GM18861 (cell line): ENCODE data around the gene SLC6A20.

Source experiments
- ATAC-seq: cut with Tn5 transposase; IDR thresholded peaks from one replicate; pipeline ENCODE4 v1.9.1; 2021; ENCODE audit not compliant: unreplicated experiment

SLC6A20 gene

DNA sequence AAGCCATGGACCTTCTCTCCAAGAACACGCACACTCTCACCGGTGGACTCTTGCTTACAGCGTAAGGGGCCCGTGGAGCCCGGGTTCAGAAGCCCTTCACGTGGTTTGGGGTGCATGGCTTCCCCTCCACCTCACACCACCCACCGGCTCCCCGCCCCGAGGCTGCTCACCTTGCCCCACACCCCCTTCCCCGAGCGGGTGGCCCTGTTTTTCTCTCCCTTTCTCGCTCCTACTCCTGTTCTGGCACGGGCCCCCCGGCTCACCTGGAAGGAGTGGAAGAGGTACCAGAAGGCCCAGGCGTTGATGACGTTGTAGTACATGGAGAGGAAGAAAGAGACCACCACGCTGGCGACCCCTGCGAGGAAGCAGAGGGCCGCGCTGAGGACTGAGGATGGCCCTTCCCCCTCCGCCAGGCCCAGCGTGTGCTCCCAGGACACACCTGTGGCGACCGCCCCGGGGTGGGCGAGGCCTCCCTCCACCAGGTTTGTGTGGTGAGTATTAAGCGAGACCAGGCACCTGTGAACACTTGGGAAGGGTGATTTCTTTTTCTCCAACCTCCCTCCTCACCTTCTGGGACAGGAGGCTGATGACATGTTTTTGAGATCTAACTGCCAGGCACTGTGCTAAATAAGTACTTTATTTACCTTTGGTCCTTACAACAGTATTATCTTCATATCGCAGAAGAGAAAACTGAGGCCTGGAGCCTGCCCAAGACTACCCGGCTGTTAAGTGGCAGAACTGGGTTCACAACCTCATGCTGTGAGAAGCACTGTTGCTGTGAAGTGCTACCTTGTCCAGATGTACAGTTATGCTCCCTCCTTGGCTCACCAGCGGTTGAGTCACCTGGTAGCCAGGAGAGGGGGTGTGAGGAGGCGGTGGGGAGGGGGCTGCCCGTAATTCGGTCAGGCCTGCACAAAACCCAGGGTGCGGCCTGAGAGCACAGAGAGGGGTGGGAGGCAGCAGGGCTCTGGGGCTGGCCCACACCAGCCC lies 16.3 kb downstream of the SLC6A20 start:
- ATAC-seq: no peak

DNA sequence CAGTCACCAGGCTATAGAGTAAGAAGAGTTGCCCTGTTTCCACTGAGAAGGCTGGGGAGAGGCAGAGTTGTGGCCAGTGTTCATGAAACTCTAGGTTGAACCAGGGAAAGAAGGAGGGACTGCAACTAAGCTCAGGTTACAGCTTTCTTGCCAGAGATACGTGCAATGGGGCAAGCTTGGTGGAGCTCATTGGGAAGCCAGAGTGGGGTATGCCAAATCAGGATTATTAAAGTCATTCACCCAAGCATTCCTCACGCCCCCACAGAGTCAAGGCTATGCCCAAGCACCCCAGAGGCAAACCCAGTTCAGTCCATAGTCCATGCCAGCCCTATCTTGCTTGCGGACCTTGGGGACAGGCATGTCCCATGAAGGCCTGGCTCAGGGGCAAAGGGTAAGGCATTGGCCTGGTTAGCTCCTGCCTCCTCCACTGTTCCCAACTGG lies 17.6 kb downstream of the SLC6A20 start:
- ATAC-seq: no peak

DNA sequence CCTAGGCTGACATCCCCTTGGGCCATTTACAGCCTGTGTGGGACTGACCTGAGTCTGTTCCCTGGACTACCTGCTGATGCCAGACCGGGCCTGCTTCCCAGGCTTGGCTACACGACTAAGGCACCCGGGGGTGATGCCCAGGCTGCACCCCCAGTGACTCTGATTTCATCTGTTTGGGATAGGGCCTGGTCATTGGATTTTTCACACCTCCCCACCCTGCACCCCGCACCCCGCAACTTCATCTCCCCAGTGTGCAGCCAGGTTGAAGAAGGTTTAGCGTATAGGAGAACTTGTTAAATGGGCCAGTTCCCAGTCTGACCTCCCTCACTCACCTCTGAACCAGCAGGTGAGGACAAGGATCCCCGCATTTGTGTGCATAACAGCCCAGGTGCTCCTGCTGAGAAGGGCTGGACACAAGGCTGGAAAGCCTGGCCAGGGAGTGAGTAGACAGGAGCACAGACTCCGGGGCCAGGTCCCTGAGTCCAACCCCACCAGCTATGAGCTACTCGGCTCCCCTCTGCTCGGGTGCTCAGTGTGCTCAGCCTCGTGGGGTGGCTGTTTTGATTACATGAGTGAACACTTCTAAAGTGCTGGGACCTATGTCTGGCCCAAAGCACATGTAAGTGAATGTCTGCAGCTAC lies 18.5 kb downstream of the SLC6A20 start:
- no peak for ATAC-seq

DNA sequence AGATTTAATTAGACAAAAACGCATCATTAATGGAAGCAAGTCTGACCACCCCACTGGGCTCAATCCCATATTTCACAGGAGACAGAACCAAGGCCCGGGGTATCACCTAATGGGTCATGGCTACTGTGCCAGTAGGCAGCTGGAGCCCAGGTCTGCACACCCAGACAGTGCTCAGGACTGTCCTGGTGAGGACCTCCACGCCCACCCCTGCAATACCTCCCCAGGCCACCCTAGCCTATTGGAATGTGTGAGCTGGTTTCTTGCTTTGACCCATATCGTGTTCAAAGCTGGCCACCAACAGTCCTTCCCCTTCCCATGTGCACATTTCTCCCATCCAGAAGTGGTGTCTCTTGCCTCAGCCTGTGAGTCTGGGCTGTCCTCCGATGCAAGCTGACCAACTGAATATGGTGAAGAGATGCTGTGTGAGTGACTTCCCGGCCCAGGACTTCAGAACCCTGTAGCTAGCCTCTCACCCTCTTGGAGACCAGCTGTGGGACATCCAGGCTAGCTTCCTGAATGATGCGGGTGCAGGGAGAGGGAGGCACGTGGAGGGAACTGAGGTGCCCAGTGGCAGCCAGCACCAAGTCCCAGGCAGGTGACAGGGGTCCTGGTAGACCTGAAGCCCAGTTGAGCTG lies 19.1 kb downstream of the SLC6A20 start:
- no peak for ATAC-seq

DNA sequence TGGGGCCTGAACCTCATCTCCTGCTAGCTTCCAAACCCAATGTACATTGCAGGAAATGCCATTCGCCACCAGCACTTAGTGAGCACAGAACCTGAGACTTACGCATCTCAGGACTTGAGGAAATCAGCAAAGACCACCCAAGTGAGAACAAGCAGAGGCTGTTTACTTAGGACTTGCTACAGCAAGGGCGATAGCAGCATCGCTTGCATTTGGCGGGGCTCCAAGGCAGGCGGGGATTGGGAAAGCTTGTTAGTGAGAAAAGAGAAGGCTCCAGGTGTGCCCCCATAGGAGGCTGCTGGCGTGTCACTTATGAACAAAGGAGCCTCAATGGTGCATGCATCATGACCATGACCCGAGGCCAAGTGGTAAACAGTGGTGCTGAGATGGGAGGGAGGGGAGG lies 19.7 kb downstream of the SLC6A20 start:
- no peak for ATAC-seq

DNA sequence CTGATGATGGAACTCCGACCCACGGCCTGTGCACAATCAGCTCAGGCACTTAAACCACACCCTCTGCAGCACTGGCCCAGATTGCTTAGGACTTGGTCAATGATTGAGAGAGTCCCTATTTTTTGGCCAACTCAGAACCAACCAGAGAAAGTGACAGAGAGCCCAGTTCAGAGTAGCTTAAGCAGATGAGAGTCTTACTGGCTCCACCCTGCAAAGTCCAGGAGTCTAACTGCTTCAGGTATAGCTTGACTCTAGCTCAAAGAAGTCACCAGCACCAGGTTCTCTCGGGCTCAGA lies 20.1 kb downstream of the SLC6A20 start:
- ATAC-seq: no peak

DNA sequence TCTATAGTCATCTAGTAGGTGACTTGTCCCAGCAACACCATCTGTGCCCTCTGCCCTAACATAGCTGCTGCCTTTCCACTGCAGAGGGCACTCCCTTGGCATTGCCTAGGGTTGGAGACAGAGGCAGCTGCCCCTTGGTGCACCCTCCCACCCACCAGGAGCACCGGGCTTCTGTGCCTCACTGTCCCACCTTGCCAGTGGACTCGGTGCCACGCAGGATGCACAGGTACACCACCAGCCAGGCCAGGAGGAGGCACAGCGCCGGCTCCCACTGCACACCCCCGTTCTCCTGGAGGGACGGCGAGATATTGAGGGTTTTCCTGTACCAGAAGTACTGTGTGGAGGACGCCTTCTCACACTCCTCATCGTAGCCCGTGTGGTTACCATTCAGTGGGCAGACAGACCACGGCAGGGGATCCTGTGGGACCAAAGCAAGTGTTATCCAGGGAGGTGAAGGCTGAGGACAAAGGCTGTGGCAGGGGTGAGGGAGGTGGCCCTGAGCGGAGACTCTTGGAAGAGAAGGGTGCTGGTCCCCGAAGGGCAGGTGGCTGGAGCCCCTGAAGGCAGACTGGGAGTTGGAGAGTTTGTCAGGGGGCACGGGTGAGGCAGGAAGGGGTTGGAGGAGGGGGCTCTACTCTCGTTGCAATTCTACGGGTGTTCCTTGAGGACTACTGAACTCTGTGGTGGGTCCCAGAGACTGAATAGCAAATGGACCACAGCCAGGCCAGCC lies 20.6 kb downstream of the SLC6A20 start:
- ATAC-seq: no peak

DNA sequence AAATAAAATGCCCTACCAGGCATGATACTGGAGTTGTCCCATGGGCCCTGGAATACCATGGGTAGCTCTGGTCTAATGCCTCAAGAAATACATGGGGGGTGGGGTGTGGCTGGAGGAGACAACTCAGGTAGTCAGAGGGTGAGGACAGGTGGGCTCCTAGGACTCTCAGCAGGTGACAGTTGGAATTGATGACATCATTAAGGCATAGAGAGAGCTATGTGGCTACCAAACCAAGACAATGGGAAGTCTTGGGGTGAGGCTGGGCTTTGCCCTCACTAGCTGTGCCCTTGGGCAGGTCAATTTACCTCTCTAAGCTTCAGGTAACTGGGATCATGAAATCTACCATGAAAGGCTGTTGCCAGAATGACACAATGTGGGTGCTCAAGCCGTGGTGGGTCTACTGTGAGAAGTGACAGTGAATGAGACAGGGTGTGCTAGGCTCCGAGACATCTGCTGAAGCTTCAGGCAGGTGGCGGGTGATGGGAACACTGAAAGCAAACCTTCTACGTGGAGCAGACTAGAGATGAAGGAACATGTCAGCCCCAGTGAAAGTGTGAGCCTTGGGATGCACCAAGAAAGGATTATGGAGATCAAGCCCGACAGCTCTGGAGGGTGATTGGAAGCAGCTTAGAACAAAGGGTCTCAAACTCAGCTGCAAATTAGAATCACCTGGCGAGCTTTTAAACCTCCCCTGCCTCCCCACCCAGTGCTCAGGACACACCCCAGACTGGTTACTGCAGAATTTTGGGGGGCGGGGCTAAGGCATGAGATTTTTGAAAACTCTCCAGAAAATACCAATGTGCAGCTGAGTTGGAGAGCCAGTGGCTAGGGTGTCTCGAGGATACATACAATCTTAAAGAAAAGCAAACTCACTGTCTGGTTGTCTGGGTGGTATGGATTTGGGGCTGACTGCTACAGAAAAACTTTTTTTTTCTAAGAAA lies 21.5 kb downstream of the SLC6A20 start:
- ATAC-seq: no peak

DNA sequence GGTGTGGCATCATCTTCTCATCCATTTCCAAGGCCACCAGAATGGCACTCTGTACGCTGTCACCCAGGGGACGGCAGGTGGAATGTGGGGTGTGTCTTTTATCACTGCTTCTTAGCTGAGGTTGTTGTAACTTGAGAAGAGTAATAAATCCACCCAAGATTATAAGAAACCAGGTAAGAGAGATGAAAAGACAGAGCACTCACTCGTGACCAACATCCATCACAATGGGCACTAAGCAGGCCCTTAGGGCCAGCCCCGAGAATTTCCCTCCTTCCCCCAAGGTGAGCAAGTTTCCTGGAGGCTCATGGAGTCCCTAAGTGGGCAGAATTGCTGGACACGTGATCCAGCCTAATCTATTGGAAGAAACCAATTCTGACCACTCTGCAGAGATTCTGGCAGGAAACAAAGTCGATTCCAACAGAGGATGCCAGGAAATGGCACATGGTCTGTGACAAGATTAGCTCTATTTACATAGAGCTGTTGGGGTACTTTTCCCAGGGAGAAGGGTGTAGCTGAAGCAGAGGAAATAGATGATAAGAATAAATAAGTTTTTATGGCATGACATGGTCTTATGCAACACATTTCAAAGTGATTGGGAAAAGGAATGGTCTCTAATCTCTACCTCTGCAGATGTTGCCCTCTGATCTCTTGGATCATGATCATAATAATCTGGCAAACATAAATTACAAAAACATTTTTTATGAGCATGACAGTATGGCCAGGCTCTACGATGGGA lies 22.5 kb downstream of the SLC6A20 start:
- no peak for ATAC-seq

DNA sequence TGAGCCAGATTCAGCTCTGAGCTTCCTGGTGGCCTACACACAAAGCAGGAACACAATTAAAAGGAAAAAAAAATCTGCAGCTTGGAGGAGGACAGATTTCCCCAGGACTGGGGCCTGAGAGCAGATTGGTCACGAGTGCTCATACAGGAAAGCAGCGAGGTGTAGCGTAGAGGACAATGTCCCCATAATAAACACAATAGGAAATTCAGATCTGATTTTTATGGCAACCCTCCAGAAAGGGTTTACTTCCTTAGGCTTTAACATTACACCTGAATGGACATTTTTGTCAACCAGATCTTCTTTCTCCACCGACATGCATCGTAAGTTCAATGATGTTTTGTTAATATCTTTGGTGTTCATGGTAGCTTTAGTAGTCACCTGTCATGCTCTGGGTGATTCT lies 23.3 kb downstream of the SLC6A20 start:
- no peak for ATAC-seq

DNA sequence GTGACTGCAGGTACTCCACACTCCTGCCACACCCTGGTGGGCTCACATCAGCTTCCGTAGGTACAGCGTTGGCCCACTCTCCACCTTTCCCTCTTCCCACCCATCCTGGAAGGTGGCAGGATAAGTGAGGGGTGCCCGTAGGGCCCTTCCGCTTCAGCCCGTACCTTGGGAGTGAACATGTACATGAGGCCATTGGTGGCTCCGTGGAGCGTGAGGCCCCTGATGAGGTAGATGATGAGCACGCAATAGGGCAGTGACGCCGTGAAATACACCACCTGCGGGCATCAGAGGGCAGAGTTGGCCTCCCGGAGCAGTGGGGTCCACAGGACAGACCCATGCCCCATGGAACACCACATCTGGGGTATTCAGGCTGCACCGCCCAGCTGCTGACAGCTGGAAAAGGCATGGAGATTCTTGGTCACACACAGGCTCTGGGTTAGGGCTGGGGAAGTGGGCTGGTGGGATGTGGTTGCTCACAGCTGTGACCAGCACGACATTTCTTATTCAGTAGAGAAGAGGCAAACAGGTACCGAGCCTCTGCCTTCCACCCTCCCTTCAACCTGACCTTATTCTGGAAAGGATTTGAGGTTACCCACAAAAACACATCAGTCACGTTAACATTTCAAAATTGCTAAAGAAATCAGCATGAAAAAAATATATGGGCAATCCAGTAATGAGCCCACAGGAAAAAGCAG lies 23.8 kb downstream of the SLC6A20 start:
- no peak for ATAC-seq

DNA sequence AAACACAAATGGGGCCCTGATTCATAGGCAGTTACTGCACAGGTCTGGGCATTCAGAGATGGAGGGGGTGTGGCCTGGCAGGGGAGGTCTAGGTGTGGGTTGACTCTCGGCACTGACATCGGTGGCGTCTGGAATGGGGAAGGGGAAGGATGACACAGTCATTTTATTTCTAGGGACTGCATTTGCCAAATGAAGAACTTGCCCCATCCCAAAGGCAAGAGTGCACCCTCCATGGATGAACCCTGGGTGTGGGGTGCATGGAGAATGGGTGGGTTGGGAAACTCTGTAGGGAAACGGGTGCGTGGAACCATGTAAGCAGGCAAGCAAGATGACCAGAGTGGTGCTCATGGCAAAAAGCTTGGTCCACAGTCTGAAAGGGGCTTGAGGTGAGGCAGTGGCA lies 24.5 kb downstream of the SLC6A20 start:
- ATAC-seq: no peak

DNA sequence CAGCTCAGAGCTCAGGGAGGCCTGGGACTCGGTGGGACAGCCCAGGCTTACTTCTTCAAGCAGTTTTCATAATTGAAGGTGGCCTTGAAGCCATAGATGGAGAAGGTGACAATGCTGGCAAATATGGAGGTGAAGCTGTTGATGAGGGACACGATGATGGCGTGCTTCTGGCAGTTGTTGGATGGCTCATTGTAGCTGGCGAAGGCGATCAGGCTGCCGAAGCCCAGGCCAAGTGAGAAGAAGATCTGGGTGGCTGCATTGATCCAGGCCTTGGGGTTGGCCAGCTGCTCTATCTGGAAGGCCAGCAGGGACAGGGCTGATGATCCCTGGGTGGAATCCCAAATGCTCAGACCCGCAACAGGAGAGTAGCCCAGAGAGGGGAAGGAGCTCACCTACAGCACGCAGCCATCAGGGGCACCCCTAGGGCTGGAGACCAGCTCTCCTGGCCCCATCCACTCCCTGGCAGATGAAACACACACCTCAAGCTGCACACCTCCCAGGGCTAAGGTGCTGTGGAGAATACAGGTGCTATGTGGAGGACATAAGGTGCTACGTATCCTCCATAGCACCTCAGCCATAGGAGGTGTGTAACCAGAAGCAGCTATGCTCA lies 25.1 kb downstream of the SLC6A20 start:
- ATAC-seq: no peak

DNA sequence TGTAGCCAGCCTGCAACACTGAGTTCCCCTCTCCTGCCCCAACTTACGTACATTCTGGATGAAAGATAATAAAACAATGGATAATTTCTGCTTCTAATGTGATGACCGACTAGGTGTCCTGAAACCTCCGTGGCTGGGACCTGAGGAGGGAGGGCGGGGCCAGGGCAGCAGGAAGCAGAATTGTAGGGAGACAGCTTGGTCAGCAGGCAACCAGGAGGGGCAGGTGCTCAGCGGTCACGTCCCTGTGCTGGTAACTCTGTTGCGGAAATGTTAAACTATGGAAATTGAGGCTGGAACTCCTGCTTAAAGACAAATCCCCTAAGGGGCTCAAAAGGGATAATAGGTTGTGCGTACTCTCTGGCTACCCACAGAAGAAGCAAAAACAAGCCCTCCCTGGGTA lies 30.4 kb downstream of the SLC6A20 start:
- no peak for ATAC-seq

DNA sequence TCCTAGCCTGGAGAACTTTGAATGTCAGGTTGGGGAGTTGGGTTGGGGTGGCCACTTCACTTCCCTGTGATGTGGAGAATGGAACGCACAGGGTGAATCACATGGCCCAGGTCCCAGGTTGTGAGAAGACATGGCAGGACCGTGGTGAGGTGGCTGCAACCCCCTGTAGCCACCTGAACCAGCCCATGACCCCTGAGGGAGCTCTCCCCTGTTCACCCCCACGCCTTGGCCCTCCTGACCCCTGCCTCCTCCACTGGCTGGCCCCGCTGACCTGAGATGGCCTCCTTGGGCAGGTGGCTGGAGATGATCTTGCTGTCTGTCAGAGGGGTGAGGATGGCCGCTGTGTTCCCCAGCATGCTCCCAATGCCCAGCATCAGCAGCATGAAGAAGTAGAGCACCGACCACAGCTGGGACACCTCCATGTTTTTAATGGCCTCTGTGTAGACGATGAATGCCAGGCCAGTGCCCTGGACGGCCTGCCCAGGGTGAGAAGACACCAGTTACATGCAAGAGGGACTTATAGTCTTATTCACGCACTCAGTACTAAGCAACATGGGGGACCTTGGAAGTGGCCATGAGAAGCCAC lies 31.0 kb downstream of the SLC6A20 start:
- no peak for ATAC-seq

DNA sequence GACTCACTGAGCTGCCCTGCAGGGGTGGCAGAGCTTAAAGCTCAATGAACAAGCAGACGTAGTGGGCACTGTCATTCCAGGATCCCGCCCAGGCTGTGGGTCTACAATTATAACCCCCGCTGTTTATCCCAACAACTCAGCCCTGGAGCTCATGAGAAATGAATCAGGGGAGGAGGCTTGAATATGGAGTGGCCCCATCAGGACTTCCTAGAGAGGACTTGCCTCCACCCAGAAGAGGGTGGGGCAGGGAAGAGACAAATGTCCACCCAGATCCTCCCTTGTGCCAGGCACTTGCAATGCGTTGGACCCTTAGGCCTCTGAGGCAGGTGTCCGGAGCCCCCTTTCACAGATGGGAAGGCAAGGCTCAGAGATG lies 33.0 kb downstream of the SLC6A20 start:
- no peak for ATAC-seq

DNA sequence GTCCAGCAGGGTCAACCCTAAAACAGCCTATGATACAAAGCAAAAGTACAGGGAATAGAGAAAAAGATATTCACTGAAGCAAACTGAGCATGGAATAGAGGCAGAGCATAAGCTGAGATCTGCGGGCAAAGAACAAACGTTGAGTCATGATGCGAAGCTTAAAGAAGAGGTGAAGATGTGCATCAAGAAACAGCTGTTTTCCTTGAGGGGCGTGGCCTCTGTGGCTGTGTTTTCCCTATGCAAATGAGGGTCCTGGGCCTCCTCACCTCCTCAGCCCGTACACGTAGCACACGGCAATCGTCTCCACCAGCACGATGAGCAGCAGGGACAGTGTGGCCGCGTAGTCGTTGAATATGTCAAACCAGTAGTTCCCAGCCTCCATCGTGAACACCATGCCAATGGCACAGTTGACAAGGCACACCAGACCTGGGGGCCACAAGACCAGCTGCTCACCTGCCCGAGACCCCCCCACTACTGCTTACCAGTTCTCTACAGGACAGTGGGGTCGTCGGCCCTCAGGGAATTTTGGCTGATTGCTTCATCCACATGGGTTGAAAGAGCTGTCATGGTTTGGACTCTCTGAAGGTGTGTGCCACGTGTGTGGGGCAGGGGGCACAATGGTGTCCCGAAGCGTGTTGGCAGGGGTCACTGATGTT lies 33.6 kb downstream of the SLC6A20 start:
- no peak for ATAC-seq

DNA sequence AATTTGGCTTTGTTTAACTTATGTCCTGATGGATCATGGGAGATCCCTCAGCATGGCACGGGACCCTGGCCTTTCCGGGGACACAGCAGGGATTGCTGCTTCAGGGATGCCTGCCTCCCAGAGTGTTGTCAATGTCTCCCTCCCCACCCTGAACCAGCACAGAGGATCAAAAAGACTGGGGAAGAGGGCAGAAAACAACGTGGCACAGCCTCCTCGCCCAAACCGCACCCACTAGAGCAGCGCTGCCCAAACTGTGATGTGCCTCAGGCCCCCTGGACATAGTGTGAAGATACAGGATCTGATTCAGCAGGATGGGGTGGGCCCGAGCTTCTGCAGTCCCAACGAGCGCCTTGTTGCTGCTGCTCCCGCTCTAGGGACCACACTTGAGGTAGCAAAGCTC lies 34.5 kb downstream of the SLC6A20 start:
- no peak for ATAC-seq
